ENCODE measurements around the gene SLC26A6.

SLC26A6 gene

DNA sequence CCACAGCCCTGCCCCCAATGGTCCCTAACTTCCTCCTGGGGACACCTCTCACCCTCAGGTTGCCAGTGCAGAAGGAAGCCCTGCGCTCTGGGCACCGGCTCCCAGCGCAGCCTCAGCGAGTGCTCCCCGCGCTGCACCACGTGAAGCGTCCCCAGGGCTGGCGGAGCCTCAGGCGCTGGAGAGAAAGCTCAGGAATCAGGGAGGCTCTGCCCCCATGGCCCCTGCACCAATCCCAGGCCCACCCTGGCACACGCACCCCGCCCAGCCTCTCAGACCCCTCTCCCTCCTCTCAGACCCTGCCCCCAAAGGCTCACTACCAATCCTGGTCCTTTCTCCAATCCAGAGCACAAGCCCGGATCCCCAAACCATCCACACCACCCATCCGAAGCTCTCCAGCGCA, 47.0 kb downstream of the SLC26A6 start:
- Histone ChIP-seq H3K27ac (ENCODE audit: low read depth, low read length) (no peak overlapping the region), H3K9ac (ENCODE audit: low read length) (no peak overlapping the region), H3K27me3 (ENCODE audit: control insufficient read depth, insufficient read depth, low read length) (peaks cover 3% of the 10 kb centered on the region), H3K36me3 (ENCODE audit: control insufficient read depth, insufficient read depth, low read length) (no peaks in the 10 kb centered on the region), H3K4me1 (ENCODE audit: control insufficient read depth, insufficient read depth, low read length) (no peaks in the 10 kb centered on the region), H3K4me3 (ENCODE audit: low read length) (no peak overlapping the region)

DNA sequence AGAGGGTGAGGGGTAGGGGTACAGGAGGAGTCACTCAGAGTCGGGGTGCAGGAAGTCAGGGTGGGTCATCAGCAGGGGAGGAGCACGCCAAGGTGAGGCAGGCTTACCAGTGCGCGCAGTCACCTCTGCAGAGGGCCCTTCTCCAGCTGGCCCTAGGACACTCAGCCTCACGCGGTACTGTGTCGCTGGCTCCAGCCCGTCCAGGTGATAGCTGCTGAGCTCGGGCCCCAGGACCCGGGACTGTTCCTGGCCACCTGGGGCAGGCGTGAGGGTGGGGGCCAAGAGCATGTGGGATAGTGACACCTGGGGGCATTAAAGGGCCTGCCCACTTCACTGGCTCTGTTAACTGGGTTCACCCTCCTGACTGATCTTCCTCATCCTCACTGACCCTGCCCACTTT, 47.6 kb downstream of the SLC26A6 start:
- no peak overlapping the region for H3K4me3 ChIP-seq (ENCODE audit: low read length)
- peaks cover 3% of the 10 kb centered on the region for H3K27me3 ChIP-seq (ENCODE audit: control insufficient read depth, insufficient read depth, low read length)
- no peaks in the 10 kb centered on the region for H3K4me1 ChIP-seq (ENCODE audit: control insufficient read depth, insufficient read depth, low read length)
- no peak overlapping the region for H3K9ac ChIP-seq (ENCODE audit: low read length)
- H3K27ac ChIP-seq (ENCODE audit: low read depth, low read length) = no peak overlapping the region
- H3K36me3 ChIP-seq (ENCODE audit: control insufficient read depth, insufficient read depth, low read length) = no peaks in the 10 kb centered on the region

DNA sequence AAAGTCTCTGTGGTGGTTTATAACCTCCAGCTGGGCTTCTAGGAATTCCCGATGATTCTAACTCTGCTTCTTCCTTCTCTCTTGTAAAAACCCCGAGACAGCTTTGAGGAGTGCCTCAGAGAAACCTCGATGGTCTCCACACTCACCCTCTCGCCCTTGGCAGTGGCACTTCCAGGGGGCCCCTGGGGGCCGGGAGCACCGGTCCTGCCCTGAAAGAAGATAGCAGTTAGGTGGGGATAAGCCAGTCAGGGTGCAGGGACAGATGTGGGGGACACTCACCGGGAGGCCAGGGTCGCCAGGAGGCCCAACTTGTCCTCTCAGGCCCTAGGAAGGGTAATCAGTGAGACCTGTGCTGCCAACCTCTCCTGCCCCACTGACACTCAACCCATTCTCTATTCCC, 49.9 kb downstream of the SLC26A6 start:
- H3K27ac ChIP-seq (ENCODE audit: low read depth, low read length) = no peak overlapping the region
- H3K36me3 ChIP-seq (ENCODE audit: control insufficient read depth, insufficient read depth, low read length) = no peaks in the 10 kb centered on the region
- H3K4me3 ChIP-seq (ENCODE audit: low read length) = no peak overlapping the region
- no peaks in the 10 kb centered on the region for H3K4me1 ChIP-seq (ENCODE audit: control insufficient read depth, insufficient read depth, low read length)
- H3K9ac ChIP-seq (ENCODE audit: low read length) = no peak overlapping the region
- peaks cover 2% of the 10 kb centered on the region for H3K27me3 ChIP-seq (ENCODE audit: control insufficient read depth, insufficient read depth, low read length)

DNA sequence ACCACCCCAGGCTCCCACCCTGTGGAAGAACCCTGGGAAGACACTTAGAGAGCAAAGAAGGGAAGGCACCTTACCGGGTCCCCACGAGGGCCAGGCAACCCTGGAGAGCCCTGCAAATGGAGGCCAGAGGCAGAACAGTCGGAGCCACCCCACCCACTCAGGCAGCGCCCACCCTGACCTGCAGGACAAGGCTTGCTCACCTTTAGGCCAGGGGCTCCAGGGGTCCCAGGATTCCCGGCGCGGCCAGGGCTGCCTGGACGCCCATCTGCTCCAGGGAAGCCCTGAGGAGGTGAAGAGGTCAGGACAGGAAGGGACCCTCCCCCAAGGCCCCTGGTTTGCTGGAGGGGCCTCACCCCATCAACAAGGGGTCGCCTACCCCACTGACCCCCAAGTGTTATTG, 50.4 kb downstream of the SLC26A6 start:
- Histone ChIP-seq H3K4me1 (ENCODE audit: control insufficient read depth, insufficient read depth, low read length) (no peaks in the 10 kb centered on the region), H3K36me3 (ENCODE audit: control insufficient read depth, insufficient read depth, low read length) (no peaks in the 10 kb centered on the region), H3K27me3 (ENCODE audit: control insufficient read depth, insufficient read depth, low read length) (no peaks in the 10 kb centered on the region), H3K27ac (ENCODE audit: low read depth, low read length) (no peak overlapping the region), H3K4me3 (ENCODE audit: low read length) (no peak overlapping the region), H3K9ac (ENCODE audit: low read length) (no peak overlapping the region)

DNA sequence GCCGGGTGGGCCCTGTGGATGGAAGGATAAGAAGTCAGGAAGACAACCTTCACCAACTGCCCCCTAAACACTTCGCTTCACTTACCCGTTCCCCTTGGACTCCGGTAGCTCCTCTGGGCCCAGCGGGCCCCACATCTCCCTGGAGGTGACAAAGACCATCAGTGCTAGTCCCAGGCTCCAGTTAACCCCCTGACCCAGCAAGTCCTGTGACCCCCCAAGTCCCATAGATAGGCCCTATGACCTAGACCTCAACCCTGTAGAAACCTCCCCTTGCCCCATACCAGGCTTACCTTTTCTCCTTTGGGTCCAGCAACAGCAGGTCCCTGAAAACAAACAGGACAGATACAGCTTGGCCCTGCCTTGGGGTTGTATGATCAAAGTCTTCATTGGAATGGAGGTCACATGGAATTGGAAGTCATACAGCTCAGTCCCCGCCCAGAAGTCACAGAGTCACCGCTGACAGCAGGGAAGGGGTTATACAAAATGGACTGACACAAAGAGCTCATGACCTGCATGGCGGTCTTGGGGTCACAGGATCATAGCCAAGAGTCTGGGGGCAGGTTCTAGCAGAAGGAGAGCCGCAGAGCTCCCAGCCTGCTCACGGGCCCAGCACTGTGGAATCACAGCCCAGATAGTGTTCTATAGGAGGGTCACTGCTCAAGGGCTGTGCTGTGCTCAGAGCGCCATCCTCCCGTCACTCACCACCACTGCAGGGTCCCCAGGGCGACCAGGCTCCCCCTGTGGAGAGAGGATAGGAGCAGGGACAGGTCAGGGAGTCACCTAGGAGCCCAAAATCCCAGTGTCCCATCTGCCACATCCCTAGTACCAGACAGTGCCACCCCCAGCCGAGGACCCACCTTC, 53.4 kb downstream of the SLC26A6 start:
- no peaks in the 10 kb centered on the region for H3K4me1 ChIP-seq (ENCODE audit: control insufficient read depth, insufficient read depth, low read length)
- H3K27me3 ChIP-seq (ENCODE audit: control insufficient read depth, insufficient read depth, low read length) = no peaks in the 10 kb centered on the region
- H3K4me3 ChIP-seq (ENCODE audit: low read length) = no peak overlapping the region
- H3K36me3 ChIP-seq (ENCODE audit: control insufficient read depth, insufficient read depth, low read length) = no peaks in the 10 kb centered on the region
- no peak overlapping the region for H3K27ac ChIP-seq (ENCODE audit: low read depth, low read length)
- H3K9ac ChIP-seq (ENCODE audit: low read length) = no peak overlapping the region

DNA sequence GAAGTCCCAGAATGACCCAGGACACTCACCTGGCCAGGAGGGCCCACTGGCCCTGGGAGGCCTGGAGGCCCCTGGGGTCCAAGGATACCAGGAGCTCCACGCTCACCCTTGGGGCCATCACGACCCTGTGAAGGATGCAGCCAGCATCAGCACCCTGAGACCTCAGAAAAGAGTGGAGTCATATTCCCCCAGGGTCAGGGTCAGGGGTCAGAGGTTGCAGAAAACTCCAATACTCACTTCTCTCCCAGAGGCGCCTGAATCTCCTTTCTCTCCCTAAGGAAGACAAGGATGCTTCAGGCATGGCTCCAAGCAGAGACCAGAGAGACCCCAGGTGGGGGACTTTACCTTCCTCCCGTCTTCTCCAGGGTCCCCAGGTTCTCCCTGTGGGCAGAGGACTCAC, 58.6 kb downstream of the SLC26A6 start:
- Histone ChIP-seq H3K9ac (ENCODE audit: low read length) (no peak overlapping the region), H3K4me3 (ENCODE audit: low read length) (no peak overlapping the region), H3K36me3 (ENCODE audit: control insufficient read depth, insufficient read depth, low read length) (no peaks in the 10 kb centered on the region), H3K27ac (ENCODE audit: low read depth, low read length) (no peak overlapping the region), H3K4me1 (ENCODE audit: control insufficient read depth, insufficient read depth, low read length) (no peaks in the 10 kb centered on the region), H3K27me3 (ENCODE audit: control insufficient read depth, insufficient read depth, low read length) (no peaks in the 10 kb centered on the region)
